LNCaP clone FGC (cell line): Measurements from ENCODE around the gene SRSF7.
"Not testable (repeated sequence)": the region's sequence is repeated elsewhere in the genome, so short reads cannot be mapped to it uniquely, and the experiment has no call there.

ENCODE experiments used
- DNase-seq: peaks from one replicate; pipeline ENCODE4 v3.0.0-alpha.2; 2011; ENCODE audit warnings: low read depth
- H3K4me3 ChIP-seq: 2 replicates; pipeline ENCODE4 v1.5.1; 2011; ENCODE audit warnings: mild to moderate bottlenecking, low read depth, low read length, control low read depth
- TF ChIP-seq, protein P1 (sequence below): IDR thresholded peaks from 2 replicates; pipeline ENCODE4 v1.5.1; 2012; ENCODE audit warnings: mild to moderate bottlenecking; ENCODE audit not compliant: control insufficient read depth, insufficient read depth; ENCODE audit errors: extremely low read depth

Gene SRSF7

DNA sequence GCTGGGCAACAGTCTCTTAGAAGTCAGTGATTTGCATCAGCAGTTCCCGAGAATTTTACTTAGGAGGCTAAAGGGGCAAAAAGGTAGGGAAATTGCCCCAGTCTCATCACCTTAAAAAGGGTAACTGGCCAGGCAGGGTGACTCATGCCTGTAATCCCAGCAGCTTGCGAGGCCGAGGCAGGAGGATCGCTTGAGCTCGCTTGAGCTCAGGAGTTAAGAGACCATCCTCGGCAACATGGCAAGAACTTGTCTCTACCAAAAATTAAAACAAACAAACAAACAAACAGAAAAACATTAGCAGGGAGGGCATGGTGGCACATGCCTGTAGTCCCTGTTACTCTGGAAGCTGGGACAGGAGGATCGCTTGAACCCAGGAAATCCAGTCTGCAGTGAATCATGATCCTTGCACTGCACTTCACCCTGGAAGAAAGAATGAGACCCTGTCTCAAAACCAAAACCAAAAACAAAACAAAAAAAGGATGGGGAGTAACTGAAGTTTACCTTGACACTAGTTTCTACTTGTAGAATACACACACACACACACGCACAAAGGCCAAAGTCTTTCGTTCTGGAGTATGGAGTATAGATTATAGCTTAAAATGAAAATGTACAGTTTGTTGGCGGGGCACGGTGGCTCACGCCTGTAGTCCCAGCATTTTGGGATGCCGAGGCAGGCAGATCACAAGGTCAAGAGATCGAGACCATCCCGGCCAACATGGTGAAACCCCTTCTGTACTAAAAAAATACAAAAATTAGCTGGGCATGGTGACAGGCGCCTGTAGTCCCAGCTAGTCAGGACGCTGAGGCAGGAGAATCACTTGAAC is 24.1 kb upstream of the SRSF7 start:
- DNase-seq: no peak
- H3K4me3 ChIP-seq: no peak overlapping the region
- TF ChIP-seq, protein P1, sequence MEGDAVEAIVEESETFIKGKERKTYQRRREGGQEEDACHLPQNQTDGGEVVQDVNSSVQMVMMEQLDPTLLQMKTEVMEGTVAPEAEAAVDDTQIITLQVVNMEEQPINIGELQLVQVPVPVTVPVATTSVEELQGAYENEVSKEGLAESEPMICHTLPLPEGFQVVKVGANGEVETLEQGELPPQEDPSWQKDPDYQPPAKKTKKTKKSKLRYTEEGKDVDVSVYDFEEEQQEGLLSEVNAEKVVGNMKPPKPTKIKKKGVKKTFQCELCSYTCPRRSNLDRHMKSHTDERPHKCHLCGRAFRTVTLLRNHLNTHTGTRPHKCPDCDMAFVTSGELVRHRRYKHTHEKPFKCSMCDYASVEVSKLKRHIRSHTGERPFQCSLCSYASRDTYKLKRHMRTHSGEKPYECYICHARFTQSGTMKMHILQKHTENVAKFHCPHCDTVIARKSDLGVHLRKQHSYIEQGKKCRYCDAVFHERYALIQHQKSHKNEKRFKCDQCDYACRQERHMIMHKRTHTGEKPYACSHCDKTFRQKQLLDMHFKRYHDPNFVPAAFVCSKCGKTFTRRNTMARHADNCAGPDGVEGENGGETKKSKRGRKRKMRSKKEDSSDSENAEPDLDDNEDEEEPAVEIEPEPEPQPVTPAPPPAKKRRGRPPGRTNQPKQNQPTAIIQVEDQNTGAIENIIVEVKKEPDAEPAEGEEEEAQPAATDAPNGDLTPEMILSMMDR: no peak

DNA sequence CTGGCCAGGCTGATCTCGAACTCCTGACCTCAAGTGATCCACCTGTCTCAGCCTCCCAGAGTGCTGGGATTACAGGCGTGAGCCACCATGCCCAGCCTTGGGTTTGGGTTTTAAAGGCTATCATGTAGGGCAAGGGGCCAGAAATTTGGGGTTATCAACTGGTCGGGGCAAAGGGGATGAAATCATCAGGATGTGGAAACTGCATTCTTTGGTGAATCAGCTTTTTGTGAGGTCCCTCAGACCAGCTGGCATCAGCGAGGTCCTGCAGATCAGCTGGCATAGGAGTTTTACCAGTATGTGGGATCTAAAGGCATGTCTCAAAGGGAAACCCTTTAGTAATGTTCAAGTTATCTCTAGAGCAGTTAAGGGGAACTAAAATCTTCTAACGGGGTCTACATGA is 20.5 kb upstream of the SRSF7 start:
- TF ChIP-seq, protein P1: no peak
- H3K4me3 ChIP-seq: no peak overlapping the region
- DNase-seq: no peak

DNA sequence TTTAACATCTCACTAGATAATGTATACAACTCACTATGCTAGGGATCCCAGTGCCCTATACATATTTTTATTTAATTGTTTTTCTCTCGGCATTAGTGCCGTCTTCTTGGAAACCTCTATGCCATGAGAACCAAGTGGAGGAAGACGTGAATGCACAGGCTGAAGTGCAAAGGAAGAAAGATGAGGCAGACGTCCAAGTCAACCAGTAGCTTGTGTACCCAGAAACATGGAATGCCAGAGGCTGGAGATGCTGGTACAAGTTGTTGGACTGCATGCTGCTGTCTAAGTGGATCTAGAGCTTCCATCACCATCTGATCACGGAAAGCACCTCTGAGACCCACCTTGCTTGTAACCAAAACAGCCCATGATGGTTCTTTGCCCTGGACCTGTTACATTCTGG is 14.4 kb upstream of the SRSF7 start:
- no peak for DNase-seq
- TF ChIP-seq, protein P1: no peak

DNA sequence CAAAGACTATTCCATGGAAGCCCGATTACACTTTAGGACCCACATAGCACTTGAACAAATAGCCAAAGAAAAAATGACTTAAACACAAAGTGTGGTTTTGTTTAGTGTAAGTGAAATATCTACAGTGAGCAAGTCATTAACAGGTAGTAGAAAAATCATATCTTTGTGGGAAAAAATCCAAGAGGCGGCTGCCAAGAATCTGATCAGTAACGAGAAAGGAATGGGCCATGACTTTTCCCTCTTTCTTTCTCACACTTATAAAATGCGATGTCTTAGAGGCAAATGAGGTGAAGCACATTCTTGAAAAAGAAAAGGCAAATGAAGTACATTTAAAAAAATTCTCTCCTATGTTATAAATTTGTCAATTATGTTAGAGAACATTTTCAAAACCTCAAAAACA is 14.0 kb upstream of the SRSF7 start:
- no peak for DNase-seq
- TF ChIP-seq, protein P1: no peak

More for the DNA sequence above, 14.4 kb upstream of the SRSF7 start:
- H3K4me3 ChIP-seq: no peak overlapping the region

DNA sequence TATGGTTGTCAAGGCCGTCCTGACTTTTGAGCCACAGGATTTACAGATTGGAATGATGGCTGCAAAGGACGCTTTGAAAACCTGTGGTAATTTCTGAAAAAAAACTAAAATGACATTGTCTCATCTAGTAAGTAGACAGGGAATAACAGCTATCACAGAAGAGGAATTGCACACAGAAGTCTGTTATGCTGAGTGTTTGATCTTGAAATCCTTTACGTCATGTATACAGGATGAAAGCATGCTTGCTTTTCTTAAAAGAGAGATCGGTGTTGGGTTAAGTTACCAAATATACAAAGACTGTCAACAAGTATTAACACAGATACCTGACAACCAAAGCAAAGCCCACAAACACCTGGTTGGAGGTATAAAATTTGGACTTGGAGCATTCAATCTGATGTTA is 12.6 kb upstream of the SRSF7 start:
- TF ChIP-seq, protein P1: no peak
- DNase-seq: no peak
- no peak overlapping the region for H3K4me3 ChIP-seq

More for the DNA sequence above, 14.0 kb upstream of the SRSF7 start:
- no peak overlapping the region for H3K4me3 ChIP-seq

DNA sequence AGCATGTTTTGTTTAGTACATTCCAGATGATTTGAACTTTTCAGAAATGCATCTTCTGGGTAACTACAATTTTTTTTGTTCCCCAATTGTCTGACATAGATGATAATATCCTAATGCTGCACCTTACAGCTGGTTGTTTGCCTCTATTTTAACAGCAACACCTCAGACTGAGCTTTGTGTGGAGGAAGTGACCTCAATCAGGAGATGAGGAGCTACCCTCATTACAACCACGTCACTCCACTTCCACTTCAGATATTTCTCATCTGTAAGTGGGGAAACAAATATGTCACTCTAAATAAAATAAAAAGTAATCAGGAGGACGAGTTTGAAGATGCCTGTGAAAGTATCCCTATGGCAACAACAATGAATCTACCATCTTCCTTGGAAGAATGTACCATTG is 12.1 kb upstream of the SRSF7 start:
- TF ChIP-seq, protein P1: no peak
- no peak overlapping the region for H3K4me3 ChIP-seq
- no peak for DNase-seq

DNA sequence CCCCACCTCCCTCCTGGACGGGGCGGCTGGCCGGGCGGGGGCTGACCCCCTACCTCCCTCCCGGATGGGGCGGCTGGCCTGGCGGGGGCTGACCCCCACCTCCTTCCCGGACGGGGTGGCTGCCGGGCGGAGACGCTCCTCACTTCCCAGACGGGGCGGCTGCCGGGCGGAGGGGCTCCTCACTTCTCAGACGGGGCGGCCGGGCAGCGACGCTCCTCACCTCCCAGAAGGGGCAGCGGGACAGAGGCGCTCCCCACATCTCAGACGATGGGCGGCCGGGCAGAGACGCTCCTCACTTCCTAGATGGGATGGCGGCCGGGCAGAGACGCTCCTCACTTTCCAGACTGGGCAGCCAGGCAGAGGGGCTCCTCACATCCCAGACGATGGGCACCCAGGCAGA is 4.7 kb upstream of the SRSF7 start:
- not testable (repeated sequence) for DNase-seq

More for the DNA sequence above, 4.7 kb upstream of the SRSF7 start:
- not testable (repeated sequence) for H3K4me3 ChIP-seq
